ENCODE measurements around the gene PLPPR1. TPM values are rescaled to one million over a fixed set of nuclear protein-coding genes. Genes with fewer than 3 reads are reported as not detected.

PLPPR1 gene
- not detected for total RNA-seq

DNA sequence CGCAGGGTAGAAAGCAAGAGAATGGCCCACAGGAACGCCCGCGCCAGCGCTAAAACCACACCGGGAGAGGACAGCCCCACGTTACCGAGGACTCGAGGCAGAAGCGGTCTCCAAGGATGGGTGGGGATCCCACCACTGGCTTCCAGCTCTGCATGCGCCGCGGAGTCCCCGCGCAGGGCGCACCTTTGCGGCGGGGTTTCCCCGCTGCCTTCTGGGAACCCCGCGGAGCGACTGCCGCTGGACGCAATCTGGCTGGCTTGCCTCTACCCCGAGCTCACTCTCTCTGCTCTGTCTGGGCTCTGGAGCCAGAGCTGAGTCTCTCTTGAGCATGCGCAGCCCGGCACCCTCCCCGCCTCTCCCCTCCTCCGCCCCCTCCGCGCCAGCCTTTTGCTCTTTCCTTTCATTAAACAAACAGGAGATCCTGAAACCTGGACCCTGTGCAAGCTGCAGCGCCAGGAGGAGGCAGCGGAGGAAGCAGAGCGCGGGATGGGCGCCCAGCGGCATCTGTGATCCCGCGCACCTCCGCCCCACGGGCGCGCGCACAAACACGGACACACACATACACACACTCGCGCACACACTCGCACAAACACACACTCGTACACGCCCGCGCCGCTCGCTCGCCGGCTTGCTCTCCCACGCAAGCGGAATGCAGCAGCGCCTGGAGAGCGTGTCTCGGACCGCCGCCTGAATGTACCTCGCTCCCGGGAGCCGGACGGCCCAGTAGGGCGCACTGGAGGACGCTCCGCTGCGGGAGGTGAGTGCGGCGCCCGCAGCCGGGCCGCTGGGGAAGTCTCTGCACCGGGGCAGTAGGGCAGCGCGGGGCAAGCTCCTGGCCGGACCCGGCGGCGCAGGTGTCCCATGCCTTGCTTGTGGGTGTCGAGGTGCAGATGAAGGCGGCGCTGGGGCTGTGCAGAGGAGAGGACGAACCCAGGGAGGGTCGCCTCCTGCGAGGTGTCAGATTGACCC is at the start of gene PLPPR1:
Gene PLPPR1, plus strand, starts transcription at position 382 of the 969 bp plus-strand sequence.
- ChIA-PET CTCF (no interaction called here), POLR2A (no interaction called here)

GRCh38 chr9:100989731-100990130 is 38.8 kb upstream of the PLPPR1 start:
- ChIA-PET CTCF (no interaction called here), POLR2A (no interaction called here)

GRCh38 chr9:100990605-100991381 is 37.7 kb upstream of the PLPPR1 start:
- POLR2A ChIA-PET: no interaction called here
- CTCF ChIA-PET: no interaction called here

DNA sequence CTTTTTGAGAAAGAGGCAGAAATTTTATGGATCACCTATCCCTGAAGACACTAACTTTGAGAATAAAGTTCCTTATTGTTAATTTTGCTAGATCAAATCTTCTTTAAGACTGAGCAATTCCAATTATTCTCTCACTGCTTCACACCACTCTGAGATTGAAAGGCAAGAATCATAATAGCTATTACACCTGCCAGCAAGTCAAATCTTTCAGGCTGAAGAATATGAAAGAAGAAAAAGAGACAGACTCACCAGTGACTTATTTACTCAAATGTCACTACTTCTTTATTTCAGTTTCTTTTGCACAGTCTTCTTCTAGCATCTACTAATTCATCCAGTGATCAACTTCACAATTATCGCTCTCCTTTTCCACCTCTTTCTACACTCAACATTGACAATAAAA is 35.9 kb upstream of the PLPPR1 start:
- CTCF ChIA-PET: no interaction called here

GRCh38 chr9:100999906-101000544 is 28.5 kb upstream of the PLPPR1 start:
- ChIA-PET CTCF (no interaction called here), POLR2A (no interaction called here)

More for the DNA sequence above, 35.9 kb upstream of the PLPPR1 start:
- POLR2A ChIA-PET: no interaction called here

GRCh38 chr9:101005246-101005645 is 23.3 kb upstream of the PLPPR1 start:
- CTCF ChIA-PET: no interaction called here

GRCh38 chr9:101014566-101014965 is 14.0 kb upstream of the PLPPR1 start:
- CTCF ChIA-PET: no interaction called here

More at GRCh38 chr9:101005246-101005645, 23.3 kb upstream of the PLPPR1 start:
- POLR2A ChIA-PET: no interaction called here

DNA sequence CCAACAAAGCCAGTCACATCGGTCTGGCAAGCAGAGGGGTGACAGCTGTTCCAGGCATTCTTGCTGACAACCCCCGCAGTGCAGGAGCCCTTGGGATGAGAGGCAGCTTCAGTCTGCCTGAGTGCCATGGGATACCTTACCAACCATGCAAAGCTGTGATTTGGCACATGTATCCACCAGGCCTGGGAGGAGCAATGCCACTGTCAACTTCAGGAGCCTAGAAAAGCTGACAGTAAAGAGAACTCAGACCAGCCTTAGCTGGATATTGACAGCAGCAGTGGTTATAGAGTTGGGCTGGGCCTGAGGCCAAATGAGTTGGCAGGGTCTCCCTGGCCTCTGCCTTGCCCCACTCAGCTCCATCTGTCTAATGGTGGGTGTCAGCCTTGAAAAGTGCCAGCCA is 10.1 kb upstream of the PLPPR1 start:
- ChIA-PET CTCF (no interaction called here), POLR2A (no interaction called here)

More at GRCh38 chr9:101014566-101014965, 14.0 kb upstream of the PLPPR1 start:
- POLR2A ChIA-PET: no interaction called here

- ChIA-PET CTCF (no interaction called here), POLR2A (no interaction called here)
Measured at GRCh38 chr9:101022704-101023103, 5.8 kb upstream of the PLPPR1 start.

DNA sequence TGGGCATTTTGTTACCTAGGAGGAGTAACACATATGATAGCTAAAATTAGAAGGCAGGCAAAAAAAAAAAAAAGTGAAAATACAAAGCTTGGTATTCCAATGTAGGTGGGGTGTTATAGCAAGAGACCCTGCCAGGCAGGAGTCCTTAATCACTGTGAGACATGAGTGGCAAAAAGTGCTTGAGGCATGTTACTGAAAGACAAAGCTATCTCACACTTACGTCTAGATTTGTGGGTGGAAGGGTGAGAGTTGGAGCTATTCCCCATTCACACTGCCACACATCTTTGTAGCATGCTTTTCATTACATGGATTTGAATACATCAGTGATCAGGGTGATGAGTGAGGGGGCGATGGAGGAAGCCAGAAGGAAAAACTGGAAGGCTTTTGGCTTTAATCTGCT is 2.6 kb upstream of the PLPPR1 start:
- ChIA-PET POLR2A (no interaction called here), CTCF (no interaction called here)

DNA sequence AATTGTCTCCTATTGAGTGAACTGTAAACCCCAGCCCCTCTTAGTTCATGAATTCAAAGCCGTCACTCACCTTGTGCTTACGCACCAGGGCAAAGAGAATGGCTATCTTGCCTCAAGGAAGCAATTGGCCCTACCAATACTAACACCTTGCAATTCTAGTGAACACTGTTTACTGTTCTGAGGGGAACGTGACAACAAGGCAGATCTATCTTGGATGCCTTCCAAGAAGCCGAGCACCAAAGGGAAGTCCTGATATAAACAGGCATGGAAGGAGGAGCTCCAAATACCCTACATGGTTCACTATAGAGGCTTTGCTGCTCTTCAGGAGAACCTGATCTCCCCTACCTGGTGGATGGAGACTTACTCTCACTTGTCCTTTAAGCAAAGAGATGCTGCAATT is 1.7 kb upstream of the PLPPR1 start:
- ChIA-PET CTCF (no interaction called here), POLR2A (no interaction called here)

- POLR2A ChIA-PET: no interaction called here
- CTCF ChIA-PET: no interaction called here
Measured at GRCh38 chr9:101027236-101027635, 1.3 kb upstream of the PLPPR1 start.

GRCh38 chr9:101027733-101028345 is 688 bp upstream of the PLPPR1 start:
- CTCF ChIA-PET: no interaction called here
- POLR2A ChIA-PET: no interaction called here

GRCh38 chr9:101029315-101030085 is 973 bp downstream of the PLPPR1 start:
- ChIA-PET POLR2A (no interaction called here), CTCF (no interaction called here)

DNA sequence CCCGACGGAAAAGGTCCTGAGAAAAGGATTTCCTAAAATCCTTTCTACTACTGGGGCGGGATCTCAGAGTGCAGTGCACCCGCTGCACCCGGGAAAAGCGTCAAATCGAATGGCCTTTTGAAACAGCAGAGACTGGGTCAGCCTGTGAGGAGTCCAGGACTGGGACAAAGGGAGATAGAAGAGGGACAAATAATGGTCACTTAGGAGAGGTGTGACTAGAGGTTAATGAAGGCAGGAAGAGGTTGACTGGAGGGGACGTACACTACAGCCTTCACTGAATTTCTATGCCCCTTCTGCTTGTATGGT is 1.5 kb downstream of the PLPPR1 start:
- CTCF ChIA-PET: no interaction called here
- POLR2A ChIA-PET: no interaction called here

- ChIA-PET POLR2A (no interaction called here), CTCF (no interaction called here)
Measured at GRCh38 chr9:101032426-101032825, 3.9 kb downstream of the PLPPR1 start.

- POLR2A ChIA-PET: no interaction called here
- CTCF ChIA-PET: no interaction called here
Measured at GRCh38 chr9:101034222-101034621, 5.7 kb downstream of the PLPPR1 start.

- POLR2A ChIA-PET: no interaction called here
- CTCF ChIA-PET: no interaction called here
Measured at GRCh38 chr9:101035098-101035497, 6.6 kb downstream of the PLPPR1 start.

GRCh38 chr9:101037430-101037829 is 8.9 kb downstream of the PLPPR1 start:
- CTCF ChIA-PET: interaction anchor here (0.8 kb wide), 1 partner anchor 198 kb away, joined by 3 read pairs; no protein-coding TSS in a partner anchor
- POLR2A ChIA-PET: no interaction called here

DNA sequence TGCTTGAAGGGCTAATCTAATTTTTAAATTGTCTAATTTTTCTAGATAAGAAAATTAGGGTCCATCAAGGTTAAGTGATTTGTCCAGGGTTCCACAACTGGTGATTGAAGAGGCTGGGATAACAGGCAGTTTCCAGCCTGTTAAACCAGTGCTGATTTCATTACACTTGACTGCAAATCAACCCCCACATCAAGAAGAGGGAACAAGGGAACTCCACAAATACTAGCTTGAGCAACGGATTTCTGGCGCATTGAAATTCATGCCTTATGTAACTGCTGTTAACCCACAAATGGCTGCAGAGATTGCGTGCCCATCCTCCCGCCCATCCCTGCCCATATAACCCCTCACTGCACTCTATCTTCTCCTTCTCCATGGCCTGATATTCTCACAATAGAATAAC is 10.0 kb downstream of the PLPPR1 start:
- ChIA-PET CTCF (no interaction called here), POLR2A (no interaction called here)
